Keratinocyte (primary cell): ENCODE results near the gene CCDC32.

Source experiments
- EZH2 ChIP-seq: IDR thresholded peaks from one replicate; pipeline ENCODE4 v1.6.1; 2012; ENCODE audit warnings: inconsistent platforms, mild to moderate bottlenecking, low read length, moderate library complexity
- TF ChIP-seq, protein P1 (sequence below), 3 experiments: IDR thresholded peaks in 1 of 3; conservative IDR thresholded peaks in 1 of 3; optimal IDR thresholded peaks in 1 of 3; 2 replicates in 2 of 3; 3 replicates in 1 of 3; pipeline versions ENCODE3 to v1.5.1; 2011; ENCODE audit warnings: low read length in 3 of 3, mild to moderate bottlenecking in 3 of 3, moderate library complexity in 2 of 3, control low read depth in 1 of 3, inconsistent platforms in 1 of 3; ENCODE audit not compliant: insufficient read depth in 2 of 3; ENCODE audit errors: extremely low read depth in 1 of 3

DNA sequence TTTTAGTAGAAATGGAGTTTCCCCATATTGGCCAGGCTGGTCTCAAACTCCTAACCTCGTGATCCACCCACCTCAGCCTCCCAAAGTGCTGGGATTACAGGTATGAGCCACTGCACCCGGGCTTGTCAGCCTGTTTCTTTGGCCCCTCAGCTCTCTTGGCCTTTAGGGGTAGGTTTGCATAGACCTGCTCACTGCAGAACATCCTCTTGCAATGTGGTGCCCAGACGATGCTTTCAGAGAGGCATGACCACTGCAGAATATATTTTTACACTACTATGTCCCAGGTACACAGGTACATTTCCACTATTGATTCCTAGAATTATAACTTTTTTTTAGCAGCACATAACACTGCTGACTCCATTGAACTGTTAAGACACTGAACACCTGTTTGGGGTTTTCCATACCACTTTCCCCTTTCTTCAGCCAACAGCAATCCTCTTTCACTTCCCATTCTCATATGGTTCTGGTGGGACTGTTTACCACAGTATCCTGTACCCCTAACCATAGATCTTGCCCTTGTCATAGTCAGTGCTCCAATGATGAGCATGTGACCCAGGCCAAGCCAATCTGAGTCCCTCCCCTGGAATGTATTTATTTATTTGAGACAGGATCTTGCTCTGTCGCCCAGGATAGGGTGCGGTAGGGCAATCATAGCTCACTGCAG lies 21.1 kb downstream of the CCDC32 start:
- TF ChIP-seq, protein P1, sequence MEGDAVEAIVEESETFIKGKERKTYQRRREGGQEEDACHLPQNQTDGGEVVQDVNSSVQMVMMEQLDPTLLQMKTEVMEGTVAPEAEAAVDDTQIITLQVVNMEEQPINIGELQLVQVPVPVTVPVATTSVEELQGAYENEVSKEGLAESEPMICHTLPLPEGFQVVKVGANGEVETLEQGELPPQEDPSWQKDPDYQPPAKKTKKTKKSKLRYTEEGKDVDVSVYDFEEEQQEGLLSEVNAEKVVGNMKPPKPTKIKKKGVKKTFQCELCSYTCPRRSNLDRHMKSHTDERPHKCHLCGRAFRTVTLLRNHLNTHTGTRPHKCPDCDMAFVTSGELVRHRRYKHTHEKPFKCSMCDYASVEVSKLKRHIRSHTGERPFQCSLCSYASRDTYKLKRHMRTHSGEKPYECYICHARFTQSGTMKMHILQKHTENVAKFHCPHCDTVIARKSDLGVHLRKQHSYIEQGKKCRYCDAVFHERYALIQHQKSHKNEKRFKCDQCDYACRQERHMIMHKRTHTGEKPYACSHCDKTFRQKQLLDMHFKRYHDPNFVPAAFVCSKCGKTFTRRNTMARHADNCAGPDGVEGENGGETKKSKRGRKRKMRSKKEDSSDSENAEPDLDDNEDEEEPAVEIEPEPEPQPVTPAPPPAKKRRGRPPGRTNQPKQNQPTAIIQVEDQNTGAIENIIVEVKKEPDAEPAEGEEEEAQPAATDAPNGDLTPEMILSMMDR (optimal IDR thresholded peaks at IDR 0.05 in 1 of 3, IDR thresholded peaks at IDR 0.05 in 1 of 3, conservative IDR thresholded peaks at IDR 0.05 in 1 of 3; ENCODE audit: extremely low read depth in 1 of 3, insufficient read depth in 2 of 3, low read length in 3 of 3), result no peak
- no peak for TF ChIP-seq EZH2
